Trophoblast cell (in vitro differentiated cells and primary cell): ENCODE data around the gene PHKG1.

Experiments used
- DNase-seq, 2 donors: peaks; one replicate each; pipeline ENCODE4 v3.0.0-alpha.2; 2016
- H2AFZ ChIP-seq: 2 replicates; pipeline ENCODE4 v1.6.1; 2013; ENCODE audit warnings: low read length, moderate library complexity, mild to moderate bottlenecking; ENCODE audit not compliant: insufficient read depth, poor library complexity
- H2AK5ac ChIP-seq: 2 replicates; pipeline ENCODE4 v1.6.1; 2013; ENCODE audit warnings: mild to moderate bottlenecking, low read length
- H2BK120ac ChIP-seq: 2 replicates; pipeline ENCODE4 v1.6.1; 2013; ENCODE audit warnings: low read length, mild to moderate bottlenecking, moderate library complexity; ENCODE audit not compliant: insufficient read depth, poor library complexity
- H2BK12ac ChIP-seq: 2 replicates; pipeline ENCODE4 v1.6.1; 2013; ENCODE audit warnings: mild to moderate bottlenecking, low read length, moderate library complexity
- H2BK5ac ChIP-seq: 2 replicates; pipeline ENCODE4 v1.6.1; 2013; ENCODE audit warnings: low read length, low read depth, moderate library complexity, mild to moderate bottlenecking; ENCODE audit not compliant: poor library complexity
- H3K14ac ChIP-seq: 2 replicates; pipeline ENCODE4 v1.6.1; 2013; ENCODE audit warnings: mild to moderate bottlenecking, low read length
- H3K18ac ChIP-seq: 2 replicates; pipeline ENCODE4 v1.6.1; 2013; ENCODE audit warnings: mild to moderate bottlenecking, low read length
- H3K23ac ChIP-seq: 2 replicates; pipeline ENCODE4 v1.6.1; 2013; ENCODE audit warnings: low read length
- H3K27ac ChIP-seq: 2 replicates; pipeline ENCODE4 v1.5.1; 2013; ENCODE audit warnings: low read depth, mild to moderate bottlenecking, inconsistent platforms, low read length, moderate library complexity
- H3K27me3 ChIP-seq: 2 replicates; pipeline ENCODE4 v1.6.1; 2013; ENCODE audit warnings: inconsistent platforms, mild to moderate bottlenecking, low read length, moderate library complexity; ENCODE audit not compliant: insufficient read depth
- H3K36me3 ChIP-seq, 2 experiments: 1 replicate in 1 of 2; 2 replicates in 1 of 2; pipeline ENCODE4 v1.6.1; 2013; ENCODE audit warnings: low read length in 2 of 2, mild to moderate bottlenecking in 2 of 2, moderate library complexity in 1 of 2; ENCODE audit not compliant: insufficient read depth in 2 of 2, control insufficient read depth in 1 of 2
- H3K4ac ChIP-seq: 2 replicates; pipeline ENCODE4 v1.6.1; 2013; ENCODE audit warnings: low read depth, mild to moderate bottlenecking, low read length, moderate library complexity
- H3K4me1 ChIP-seq, 2 experiments: 1 replicate in 1 of 2; 2 replicates in 1 of 2; pipeline ENCODE4 v1.6.1; 2013; ENCODE audit warnings: low read length in 2 of 2, mild to moderate bottlenecking in 2 of 2, moderate library complexity in 1 of 2; ENCODE audit not compliant: insufficient read depth in 2 of 2, control insufficient read depth in 1 of 2
- H3K4me2 ChIP-seq: 2 replicates; pipeline ENCODE4 v1.6.1; 2013; ENCODE audit warnings: inconsistent platforms, mild to moderate bottlenecking, low read length, moderate library complexity
- H3K4me3 ChIP-seq: 2 replicates; pipeline ENCODE4 v1.5.1; 2013; ENCODE audit warnings: mild to moderate bottlenecking, low read depth, low read length, inconsistent platforms
- H3K79me1 ChIP-seq: one replicate; pipeline ENCODE4 v1.6.1; 2013; ENCODE audit warnings: low read length
- H3K79me2 ChIP-seq: 2 replicates; pipeline ENCODE4 v1.6.1; 2013; ENCODE audit warnings: low read length, mild to moderate bottlenecking; ENCODE audit not compliant: control insufficient read depth, insufficient read depth, poor library complexity
- H3K9ac ChIP-seq: 2 replicates; pipeline ENCODE4 v1.6.1; 2013; ENCODE audit warnings: mild to moderate bottlenecking, low read length
- H3K9me3 ChIP-seq: 2 replicates; pipeline ENCODE4 v1.6.1; 2013; ENCODE audit warnings: low read depth, mild to moderate bottlenecking, control low read depth, inconsistent platforms, low read length; ENCODE audit not compliant: insufficient read depth
- H4K12ac ChIP-seq: 2 replicates; pipeline ENCODE4 v1.6.1; 2013; ENCODE audit warnings: low read depth, mild to moderate bottlenecking, low read length, moderate library complexity
- H4K8ac ChIP-seq: 2 replicates; pipeline ENCODE4 v1.6.1; 2013; ENCODE audit warnings: low read depth, mild to moderate bottlenecking, low read length, moderate library complexity
- H4K91ac ChIP-seq: one replicate; pipeline ENCODE4 v1.6.1; 2013; ENCODE audit warnings: low read depth, mild to moderate bottlenecking, low read length, moderate library complexity
- WGBS: extraction: QIAGEN DNeasy Blood & Tissue Kit; methylation state at CpG from one replicate; pipeline ENCODE4 v1.1.7; 2013; ENCODE audit warnings: missing lambda C conversion rate; ENCODE audit not compliant: insufficient read length, insufficient coverage; ENCODE audit errors: extremely low coverage; 5-methylcytosine and 5-hydroxymethylcytosine counted together

PHKG1 gene

GRCh38 chr7:56063882-56064625 is 28.7 kb downstream of the PHKG1 start, which contains the start of gene SUMF2:
TSS of gene SUMF2 (plus strand) at chr7:56064286. CDS start at chr7:56064312, 26 bp downstream.
- H3K23ac ChIP-seq = no peak within 1 kb of the TSS
- H3K27me3 ChIP-seq = no peaks in the 10 kb centered on the region
- H3K9ac ChIP-seq = peak within 1 kb of the TSS; percentile 76
- peak within 1 kb of the TSS; percentile 80 for H3K27ac ChIP-seq
- peak within 1 kb of the TSS; percentile 64 for H4K8ac ChIP-seq
- H3K9me3 ChIP-seq = no peaks in the 10 kb centered on the region
- no peak within 1 kb of the TSS for H2BK5ac ChIP-seq
- no peak within 1 kb of the TSS for H2BK12ac ChIP-seq
- no peak within 1 kb of the TSS for H3K4ac ChIP-seq
- H2BK120ac ChIP-seq = no peak within 1 kb of the TSS
- H3K4me3 ChIP-seq = peak within 1 kb of the TSS; percentile 83
- H4K12ac ChIP-seq = peak within 1 kb of the TSS; percentile 57
- no CpG with 5 or more reads among the region's 49 CpGs for WGBS
- H2AK5ac ChIP-seq = no peak within 1 kb of the TSS
- peaks cover 4% of the 10 kb centered on the region for H3K79me1 ChIP-seq
- peak within 1 kb of the TSS; percentile 21 for H3K18ac ChIP-seq
- H3K36me3 ChIP-seq = peaks cover 8 to 22% of the 10 kb centered on the region in 2 experiments
- peak; percentile 95 to 97 for DNase-seq
- H3K4me2 ChIP-seq = peak within 1 kb of the TSS; percentile 90
- H4K91ac ChIP-seq = peak within 1 kb of the TSS; percentile 31
- peak within 1 kb of the TSS; percentile 74 for H3K14ac ChIP-seq
- H3K4me1 ChIP-seq = peaks cover 0 to 2% of the 10 kb centered on the region in 2 experiments
- no peaks in the 10 kb centered on the region for H3K79me2 ChIP-seq
- H2AFZ ChIP-seq = peak within 1 kb of the TSS; percentile 9

- Histone ChIP-seq H3K79me1 (peaks cover 4% of the 10 kb centered on the region), H3K9me3 (no peaks in the 10 kb centered on the region), H3K4ac (no peak overlapping the region), H3K4me3 (no peak overlapping the region), H3K36me3 (peaks cover 10 to 21% of the 10 kb centered on the region in 2 experiments), H2BK5ac (no peak overlapping the region), H3K9ac (peak overlapping the region; percentile 68), H3K18ac (no peak overlapping the region), H3K27ac (no peak overlapping the region), H3K14ac (no peak overlapping the region), H2BK120ac (no peak overlapping the region), H2BK12ac (no peak overlapping the region), H3K79me2 (no peaks in the 10 kb centered on the region), H4K12ac (no peak overlapping the region), H3K23ac (no peak overlapping the region), H4K8ac (no peak overlapping the region), H3K4me2 (peak overlapping the region; percentile 61), H2AK5ac (no peak overlapping the region), H4K91ac (no peak overlapping the region), H2AFZ (no peak overlapping the region), H3K4me1 (peaks cover 0 to 2% of the 10 kb centered on the region in 2 experiments), H3K27me3 (no peaks in the 10 kb centered on the region)
- no peak for DNase-seq
- whole genome bisulfite sequencing = no CpG with 5 or more reads among the region's 7 CpGs
Observed at GRCh38 chr7:56063500-56063881, 29.3 kb downstream of the PHKG1 start.

GRCh38 chr7:56062382-56062781 is 30.4 kb downstream of the PHKG1 start:
- peaks cover 0 to 2% of the 10 kb centered on the region in 2 experiments for H3K4me1 ChIP-seq
- H3K9ac ChIP-seq = no peak overlapping the region
- no peak overlapping the region for H2AFZ ChIP-seq
- H3K18ac ChIP-seq = no peak overlapping the region
- H4K12ac ChIP-seq = no peak overlapping the region
- H3K27me3 ChIP-seq = no peaks in the 10 kb centered on the region
- H3K27ac ChIP-seq = no peak overlapping the region
- no CpG with 5 or more reads among the region's 2 CpGs for WGBS
- H3K79me2 ChIP-seq = no peaks in the 10 kb centered on the region
- H3K14ac ChIP-seq = no peak overlapping the region
- peaks cover 14 to 28% of the 10 kb centered on the region in 2 experiments for H3K36me3 ChIP-seq
- no peak overlapping the region for H3K23ac ChIP-seq
- H2BK12ac ChIP-seq = no peak overlapping the region
- no peak overlapping the region for H2AK5ac ChIP-seq
- H3K79me1 ChIP-seq = peaks cover 4% of the 10 kb centered on the region
- H3K4me2 ChIP-seq = no peak overlapping the region
- no peak overlapping the region for H2BK5ac ChIP-seq
- no peak overlapping the region for H2BK120ac ChIP-seq
- H4K8ac ChIP-seq = no peak overlapping the region
- no peak overlapping the region for H3K4ac ChIP-seq
- no peak overlapping the region for H3K4me3 ChIP-seq
- no peaks in the 10 kb centered on the region for H3K9me3 ChIP-seq
- H4K91ac ChIP-seq = no peak overlapping the region
- DNase-seq = peak in 1 of 2 donors; percentile 10

GRCh38 chr7:56053993-56054392 is 38.8 kb downstream of the PHKG1 start:
- no CpG with 5 or more reads among the region's 2 CpGs for WGBS
- peaks cover 7 to 8% of the 10 kb centered on the region in 2 experiments for H3K4me1 ChIP-seq
- H4K8ac ChIP-seq = no peak overlapping the region

More at GRCh38 chr7:56053993-56054392, 38.8 kb downstream of the PHKG1 start:
- no peak overlapping the region for H4K12ac ChIP-seq
- H2BK120ac ChIP-seq = no peak overlapping the region
- H3K18ac ChIP-seq = no peak overlapping the region
- no peak for DNase-seq
- H3K27ac ChIP-seq = no peak overlapping the region
- no peak overlapping the region for H3K14ac ChIP-seq
- H2AK5ac ChIP-seq = no peak overlapping the region
- H4K91ac ChIP-seq = no peak overlapping the region
- H3K79me2 ChIP-seq = peaks cover 23% of the 10 kb centered on the region
- no peak overlapping the region for H3K23ac ChIP-seq
- no peaks in the 10 kb centered on the region for H3K9me3 ChIP-seq
- no peak overlapping the region for H3K4me3 ChIP-seq
- H2BK12ac ChIP-seq = no peak overlapping the region
- H3K27me3 ChIP-seq = no peaks in the 10 kb centered on the region
- H3K79me1 ChIP-seq = peaks cover 11% of the 10 kb centered on the region
- H3K4me2 ChIP-seq = no peak overlapping the region
- H3K36me3 ChIP-seq = peaks cover 21 to 30% of the 10 kb centered on the region in 2 experiments
- no peak overlapping the region for H3K9ac ChIP-seq
- no peak overlapping the region for H2AFZ ChIP-seq
- H3K4ac ChIP-seq = no peak overlapping the region
- H2BK5ac ChIP-seq = no peak overlapping the region
